GM13977 (cell line): ENCODE results near the gene CXCL5.

ENCODE experiments used
- DNase-seq: peaks from one replicate; pipeline ENCODE4 v3.0.0; 2012; ENCODE audit warnings: low spot score
- CTCF ChIP-seq: IDR thresholded peaks from 2 replicates; pipeline ENCODE4 v1.5.1; 2012; ENCODE audit warnings: mild to moderate bottlenecking, control low read depth; ENCODE audit not compliant: insufficient read depth; ENCODE audit errors: extremely low read depth, missing control alignments
- in situ Hi-C: fragments of 300-500 bp; cut with MboI; formaldehyde crosslinking; loops from one replicate; pipeline ENCODE4 v1.12.0; 2022; ENCODE audit warnings: low sequenced_read_pairs, low pct_unique_long_range_greater_than_20kb, mixed read lengths, inconsistent platforms; ENCODE audit not compliant: unreplicated experiment

Gene CXCL5

GRCh38 chr4:73998040-73999011, at the start of gene CXCL5:
CXCL5 (minus strand) TSS chr4:73998677; CDS start chr4:73998581, 96 bp downstream.
- no peak for DNase-seq
- in situ Hi-C loops, result no loop called here
- TF ChIP-seq CTCF, result no peak

GRCh38 chr4:74047152-74047551, 48.7 kb upstream of the CXCL5 start:
- in situ Hi-C loops, result no loop called here

GRCh38 chr4:74045772-74046171, 47.3 kb upstream of the CXCL5 start:
- in situ Hi-C loops, result no loop called here
- no peak for DNase-seq
- no peak for TF ChIP-seq CTCF

More at GRCh38 chr4:74047152-74047551, 48.7 kb upstream of the CXCL5 start:
- no peak for TF ChIP-seq CTCF
- no peak for DNase-seq

GRCh38 chr4:74045247-74045646, 46.8 kb upstream of the CXCL5 start:
- TF ChIP-seq CTCF, result no peak
- in situ Hi-C loops, result no loop called here
- no peak for DNase-seq

- in situ Hi-C loops, result no loop called here
- DNase-seq, result no peak
- TF ChIP-seq CTCF, result no peak
Measured at GRCh38 chr4:74044677-74045076, 46.2 kb upstream of the CXCL5 start.

- in situ Hi-C loops, result no loop called here
- no peak for DNase-seq
- TF ChIP-seq CTCF, result no peak
Measured at GRCh38 chr4:74042681-74043080, 44.2 kb upstream of the CXCL5 start.
